ENCODE results near the gene NEDD9.

The NEDD9 gene

DNA sequence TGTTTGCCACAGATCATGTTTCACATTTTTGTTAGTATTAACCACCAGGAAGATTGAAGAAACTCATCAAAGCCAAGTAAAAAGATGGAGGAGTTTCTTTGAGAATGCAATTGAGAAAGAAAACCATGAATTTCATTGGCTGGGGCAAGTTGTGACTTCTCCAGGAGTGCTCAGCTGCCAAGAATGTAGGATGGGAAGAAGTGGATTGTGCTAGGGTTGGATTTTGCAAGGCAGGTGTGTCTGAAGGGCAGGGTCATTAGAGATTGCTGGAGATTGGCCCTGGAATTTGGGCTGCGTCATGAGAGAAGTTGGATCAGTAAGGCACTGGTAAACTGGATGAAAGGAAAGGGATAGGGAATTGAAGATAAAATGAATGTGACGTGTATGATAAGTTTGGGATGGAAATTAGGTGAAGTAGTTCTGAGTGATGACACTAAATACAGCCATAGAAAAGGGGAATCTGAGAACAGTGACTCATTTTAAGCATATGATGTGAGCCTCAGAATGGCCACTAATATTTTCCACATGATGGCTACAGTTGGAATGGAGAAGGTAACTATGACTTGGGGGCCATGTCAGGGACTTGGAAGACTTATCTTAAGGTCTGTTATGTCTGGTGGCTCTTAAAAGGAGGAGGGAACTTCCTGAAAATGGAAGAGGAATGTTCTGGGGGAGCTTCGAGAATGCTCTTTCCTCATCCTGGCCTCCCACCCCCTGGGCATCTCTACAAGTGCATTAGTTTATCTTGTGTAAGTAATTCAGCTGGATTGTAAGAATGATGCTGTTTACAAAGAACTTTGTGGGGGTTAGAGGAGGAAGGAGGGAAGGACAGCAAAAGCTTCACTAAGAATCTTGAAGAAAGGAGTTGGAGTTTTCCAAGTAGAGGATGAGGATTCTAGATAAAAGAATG lies 93.2 kb downstream of the NEDD9 start:
- DNase-seq = no peak

DNA sequence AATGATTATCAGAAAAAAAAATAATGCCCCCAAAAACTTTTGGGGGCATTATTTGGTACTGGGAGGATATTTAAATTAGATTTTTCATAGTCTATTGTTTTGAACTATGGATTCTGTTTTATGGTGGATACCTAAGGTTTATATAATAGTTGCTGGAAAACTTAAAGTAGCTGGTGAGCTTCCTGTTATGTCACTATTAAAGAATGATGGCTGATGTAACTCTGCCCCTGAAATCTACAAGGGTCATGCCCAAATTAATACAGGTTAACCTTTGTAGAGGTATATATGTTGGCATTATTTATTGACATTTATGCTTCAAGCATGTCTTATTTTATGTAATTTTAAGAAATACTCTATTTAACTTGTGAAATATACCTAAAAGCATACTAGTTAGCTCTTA lies 95.7 kb downstream of the NEDD9 start:
- no peak for DNase-seq

Data from NCI-H1930 (cell line).